RWPE2 (cell line): ENCODE results near the gene TMUB1.

ENCODE experiments used
- ATAC-seq: fragments of 200-7000 bp; cut with Tn5 transposase; 3 replicates; pipeline ENCODE4 v1.9.1; 2021; ENCODE audit warnings: low read depth
- DNase-seq: peaks from one replicate; pipeline ENCODE4 v3.0.0-alpha.2; 2020; ENCODE audit warnings: low spot score
- H3K27ac ChIP-seq: fragments of 450-650 bp; 2 replicates; pipeline ENCODE4 v1.5.1; 2017; ENCODE audit warnings: mild to moderate bottlenecking; ENCODE audit not compliant: poor library complexity, severe bottlenecking
- H3K27me3 ChIP-seq: fragments of 250-450 bp; sonication (Bioruptor Pico); 2 replicates; pipeline ENCODE4 v1.5.1; 2021; ENCODE audit warnings: mild to moderate bottlenecking, moderate library complexity; ENCODE audit not compliant: insufficient read depth, poor library complexity, severe bottlenecking
- H3K36me3 ChIP-seq: fragments of 250-450 bp; sonication (Bioruptor Pico); 2 replicates; pipeline ENCODE4 v1.5.1; 2020; ENCODE audit warnings: low read depth, mild to moderate bottlenecking, moderate library complexity
- H3K4me1 ChIP-seq: fragments of 250-450 bp; sonication (Bioruptor Pico); 2 replicates; pipeline ENCODE4 v1.5.1; 2021; ENCODE audit warnings: mild to moderate bottlenecking, moderate library complexity; ENCODE audit not compliant: insufficient read depth, poor library complexity, severe bottlenecking
- H3K4me3 ChIP-seq: fragments of 250-450 bp; sonication (Bioruptor Pico); 2 replicates; pipeline ENCODE4 v1.5.1; 2021; ENCODE audit warnings: mild to moderate bottlenecking, moderate library complexity; ENCODE audit not compliant: severe bottlenecking
- H3K9me3 ChIP-seq: fragments of 250-450 bp; sonication (Bioruptor Pico); 2 replicates; pipeline ENCODE4 v1.5.1; 2021; ENCODE audit warnings: mild to moderate bottlenecking, moderate library complexity; ENCODE audit not compliant: severe bottlenecking
- TF ChIP-seq, protein P1 (sequence below): fragments of 450-650 bp; IDR thresholded peaks from one replicate; pipeline ENCODE4 v1.5.1; 2017; ENCODE audit warnings: mild to moderate bottlenecking, moderate library complexity; ENCODE audit not compliant: poor library complexity, severe bottlenecking

Gene TMUB1

DNA sequence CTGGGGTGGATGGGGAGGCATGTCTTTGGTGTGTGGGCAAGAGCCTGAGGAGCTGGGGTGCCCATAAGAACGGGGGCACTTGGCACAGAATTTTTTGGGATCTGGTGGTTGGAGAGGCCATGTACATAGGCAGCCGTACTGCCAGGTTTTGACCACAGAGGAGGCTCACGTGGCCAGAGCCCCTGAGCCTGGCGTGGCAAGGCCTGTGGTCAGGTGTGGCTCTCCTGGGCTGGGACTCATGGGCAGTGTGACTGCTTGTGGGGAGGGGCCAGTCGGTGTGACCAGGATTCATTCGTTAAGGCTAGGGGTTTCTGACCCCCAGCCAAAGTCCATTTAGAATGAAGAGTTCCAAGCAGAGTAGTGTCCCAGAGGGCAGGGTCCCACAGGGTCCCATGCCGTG lies 41.2 kb upstream of the TMUB1 start:
- Histone ChIP-seq H3K4me1 (no peaks in the 10 kb centered on the region), H3K9me3 (no peaks in the 10 kb centered on the region), H3K27ac (no peak overlapping the region), H3K4me3 (no peak overlapping the region), H3K27me3 (no peaks in the 10 kb centered on the region), H3K36me3 (peaks cover 61% of the 10 kb centered on the region)
- no peak for ATAC-seq
- DNase-seq: no peak
- TF ChIP-seq, protein P1, sequence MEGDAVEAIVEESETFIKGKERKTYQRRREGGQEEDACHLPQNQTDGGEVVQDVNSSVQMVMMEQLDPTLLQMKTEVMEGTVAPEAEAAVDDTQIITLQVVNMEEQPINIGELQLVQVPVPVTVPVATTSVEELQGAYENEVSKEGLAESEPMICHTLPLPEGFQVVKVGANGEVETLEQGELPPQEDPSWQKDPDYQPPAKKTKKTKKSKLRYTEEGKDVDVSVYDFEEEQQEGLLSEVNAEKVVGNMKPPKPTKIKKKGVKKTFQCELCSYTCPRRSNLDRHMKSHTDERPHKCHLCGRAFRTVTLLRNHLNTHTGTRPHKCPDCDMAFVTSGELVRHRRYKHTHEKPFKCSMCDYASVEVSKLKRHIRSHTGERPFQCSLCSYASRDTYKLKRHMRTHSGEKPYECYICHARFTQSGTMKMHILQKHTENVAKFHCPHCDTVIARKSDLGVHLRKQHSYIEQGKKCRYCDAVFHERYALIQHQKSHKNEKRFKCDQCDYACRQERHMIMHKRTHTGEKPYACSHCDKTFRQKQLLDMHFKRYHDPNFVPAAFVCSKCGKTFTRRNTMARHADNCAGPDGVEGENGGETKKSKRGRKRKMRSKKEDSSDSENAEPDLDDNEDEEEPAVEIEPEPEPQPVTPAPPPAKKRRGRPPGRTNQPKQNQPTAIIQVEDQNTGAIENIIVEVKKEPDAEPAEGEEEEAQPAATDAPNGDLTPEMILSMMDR: no peak

DNA sequence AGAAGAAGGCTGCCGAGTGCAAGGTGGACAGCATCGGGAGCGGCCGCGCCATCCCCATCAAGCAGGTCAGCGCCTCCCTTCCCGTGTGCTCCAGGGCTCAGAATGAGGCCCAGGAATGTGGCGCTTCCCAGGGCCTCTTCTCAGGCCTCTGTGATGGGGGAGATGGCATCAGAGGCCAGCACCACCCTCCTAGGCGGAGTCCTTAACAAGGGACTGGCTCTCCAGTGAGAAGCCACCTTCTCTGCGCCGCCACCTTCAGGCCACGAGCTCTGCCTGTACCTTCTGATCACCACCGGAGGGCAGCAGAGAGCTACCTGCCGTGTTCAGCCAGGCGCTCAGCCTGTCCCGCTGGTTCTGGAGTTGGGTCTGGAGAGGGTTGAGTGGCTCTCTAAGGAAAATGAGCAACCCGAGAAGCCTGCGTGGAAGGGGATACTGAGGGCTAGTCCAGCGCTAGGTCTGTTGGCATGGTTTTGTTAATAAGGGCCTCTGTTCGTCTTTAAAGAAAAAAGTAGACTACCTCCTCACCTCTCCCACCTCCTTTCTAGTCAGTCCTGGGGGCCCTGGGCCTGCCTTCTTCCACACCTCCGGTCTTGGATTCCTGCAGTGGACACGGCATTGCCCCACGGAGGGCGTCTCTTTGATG lies 40.6 kb upstream of the TMUB1 start:
- Histone ChIP-seq H3K4me3 (no peak overlapping the region), H3K4me1 (no peaks in the 10 kb centered on the region)
- peak; percentile 87 for ATAC-seq

DNA sequence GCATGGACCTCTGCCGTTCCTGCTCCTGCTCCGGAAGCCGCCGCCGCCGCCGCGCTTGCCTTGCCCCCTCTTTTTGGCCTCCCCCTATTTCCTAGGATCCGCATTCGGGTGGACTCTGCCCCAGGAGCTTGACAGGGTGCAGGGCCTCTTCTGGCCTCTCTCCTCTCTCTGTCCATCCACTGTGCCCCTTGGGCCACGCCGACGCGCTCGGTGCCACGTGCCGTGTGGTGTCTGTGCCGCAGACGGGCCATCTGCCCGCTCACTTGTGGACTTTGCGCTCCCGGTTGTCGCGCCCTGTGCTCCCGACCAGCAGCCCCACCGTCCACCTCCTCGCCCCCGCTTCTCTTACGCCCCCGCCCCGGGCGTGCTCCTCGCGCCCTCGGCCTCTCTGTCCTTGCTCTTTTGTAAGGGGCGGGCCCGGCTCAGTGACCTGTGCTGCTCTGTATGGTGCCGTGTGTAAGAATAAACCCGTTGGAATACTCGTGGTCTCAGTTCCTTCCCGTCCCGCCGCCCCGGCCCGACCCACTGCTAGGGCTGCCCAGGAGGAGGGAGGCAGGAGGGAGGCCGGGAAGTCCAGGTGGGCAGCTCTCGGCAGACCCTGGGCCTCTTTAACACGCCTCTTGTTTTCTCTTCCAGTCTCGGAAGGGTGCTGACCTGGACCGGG lies 40.0 kb upstream of the TMUB1 start:
- DNase-seq: no peak
- no peak overlapping the region for H3K27ac ChIP-seq
- TF ChIP-seq, protein P1: no peak
- no peaks in the 10 kb centered on the region for H3K9me3 ChIP-seq
- no peaks in the 10 kb centered on the region for H3K4me1 ChIP-seq
- H3K27me3 ChIP-seq: no peaks in the 10 kb centered on the region
- H3K4me3 ChIP-seq: no peak overlapping the region
- peaks cover 65% of the 10 kb centered on the region for H3K36me3 ChIP-seq
- no peak for ATAC-seq

More for the DNA sequence above, 40.6 kb upstream of the TMUB1 start:
- Histone ChIP-seq H3K27ac (no peak overlapping the region), H3K9me3 (no peaks in the 10 kb centered on the region), H3K27me3 (no peaks in the 10 kb centered on the region), H3K36me3 (peaks cover 65% of the 10 kb centered on the region)
- TF ChIP-seq, protein P1: peak; percentile 94
- DNase-seq: no peak

DNA sequence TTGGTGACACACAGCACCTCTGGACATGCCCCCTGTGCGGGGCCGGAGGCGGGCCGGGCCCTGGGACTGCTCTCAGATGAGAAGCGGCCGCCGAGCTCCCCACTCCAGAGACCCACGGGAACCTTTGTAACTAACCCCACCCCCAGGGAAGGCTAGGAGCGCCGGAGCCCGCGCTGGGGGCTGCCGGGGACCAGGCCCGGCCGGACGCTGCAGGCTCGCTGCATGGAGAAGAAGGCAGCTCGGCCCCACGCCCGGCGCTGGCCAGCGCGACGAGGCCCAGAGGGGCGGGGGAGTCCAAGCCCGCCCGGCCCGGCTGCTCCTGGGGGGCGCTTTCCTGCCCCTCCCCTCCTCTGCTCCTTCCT lies 39.5 kb upstream of the TMUB1 start:
- no peaks in the 10 kb centered on the region for H3K4me1 ChIP-seq
- no peak overlapping the region for H3K4me3 ChIP-seq
- no peaks in the 10 kb centered on the region for H3K9me3 ChIP-seq
- no peaks in the 10 kb centered on the region for H3K27me3 ChIP-seq
- DNase-seq (no peak), ATAC-seq (no peak)
- TF ChIP-seq, protein P1: no peak
- peaks cover 64% of the 10 kb centered on the region for H3K36me3 ChIP-seq
- H3K27ac ChIP-seq: no peak overlapping the region

DNA sequence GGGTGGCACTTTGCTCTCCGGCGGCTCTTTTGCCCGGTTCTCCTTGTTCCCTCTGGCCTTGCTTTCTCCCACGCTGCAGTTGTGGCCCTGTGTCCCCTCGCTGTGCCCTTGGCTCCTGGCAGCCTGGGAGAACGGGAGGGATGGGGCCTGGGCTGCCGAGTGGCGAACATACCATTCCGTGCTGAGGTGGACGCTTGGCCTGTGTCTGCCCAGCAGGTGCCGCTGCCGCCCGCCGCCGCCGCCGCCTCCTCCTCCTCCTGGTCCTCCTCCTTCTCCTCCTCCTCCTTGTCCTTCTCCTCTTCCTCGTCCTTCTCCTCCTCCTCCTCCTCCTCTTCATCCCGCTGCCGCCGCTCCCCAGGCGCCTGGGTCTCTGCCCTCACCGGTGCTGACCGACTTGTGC lies 39.0 kb upstream of the TMUB1 start:
- no peak overlapping the region for H3K4me3 ChIP-seq
- no peak for DNase-seq
- no peak overlapping the region for H3K27ac ChIP-seq
- H3K36me3 ChIP-seq: peaks cover 66% of the 10 kb centered on the region
- no peaks in the 10 kb centered on the region for H3K27me3 ChIP-seq
- no peak for ATAC-seq
- H3K9me3 ChIP-seq: no peaks in the 10 kb centered on the region
- TF ChIP-seq, protein P1: no peak
- no peaks in the 10 kb centered on the region for H3K4me1 ChIP-seq
